Measurements from ENCODE around the gene MYBPHL.

DNA sequence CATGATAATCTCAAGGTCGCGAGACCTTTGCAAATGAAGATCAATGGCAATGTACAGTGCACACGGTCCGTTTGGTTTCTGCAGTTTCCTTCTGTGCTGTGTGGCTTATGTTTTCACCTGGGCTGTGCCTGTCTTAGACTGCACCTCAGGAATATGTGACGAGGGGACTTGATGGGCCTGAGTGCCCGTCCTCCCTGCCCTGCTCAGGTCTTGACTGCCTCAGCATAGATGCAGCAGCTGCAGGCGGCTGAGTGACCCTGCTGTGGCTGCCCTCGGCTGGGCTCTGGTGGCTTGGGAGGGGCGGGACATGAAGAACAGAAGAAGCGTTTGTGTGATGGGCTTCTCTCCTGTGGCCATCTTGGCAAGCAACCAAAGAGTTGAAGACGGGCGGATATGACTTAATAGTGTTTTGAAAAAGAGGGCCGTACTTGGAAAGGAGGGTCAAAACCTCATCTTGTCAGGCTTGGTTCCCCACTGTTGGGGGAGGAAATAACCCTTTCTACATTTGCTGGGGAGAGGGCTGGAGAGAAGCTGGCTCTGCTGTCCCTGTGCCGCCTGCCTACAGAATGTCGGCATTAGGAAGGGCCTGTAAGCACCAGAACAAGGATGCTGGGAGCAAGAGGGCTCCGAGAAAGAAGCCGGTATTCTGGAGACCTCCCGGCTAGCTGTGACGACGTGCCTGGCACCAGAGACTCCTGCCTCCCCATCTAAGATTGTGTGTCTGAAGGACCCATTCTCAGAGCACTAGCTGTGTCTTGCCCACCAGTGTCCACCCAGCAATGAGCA is 7.1 kb downstream of the MYBPHL start:
- TF ChIP-seq EZH2phosphoT487 (IDR thresholded peaks at IDR 0.05; ENCODE audit: low read depth, severe bottlenecking, unreplicated experiment): no peak
- no peak for TF ChIP-seq CTCF (IDR thresholded peaks at IDR 0.05; ENCODE audit: poor library complexity)
- TF ChIP-seq EZH2 (IDR thresholded peaks at IDR 0.05; ENCODE audit: borderline replicate concordance): no peak

All from hepatocyte (in vitro differentiated cells).